GF-D8 (cell line): ENCODE data around the gene IL1B.
"Not testable (repeated sequence)": the region's sequence is repeated elsewhere in the genome, so short reads cannot be mapped to it uniquely, and the experiment has no call there.

ENCODE experiments used
- DNase-seq: peaks from one replicate; lab custom pipeline; 2025; lab: John Stamatoyannopoulos, UW

IL1B gene

DNA sequence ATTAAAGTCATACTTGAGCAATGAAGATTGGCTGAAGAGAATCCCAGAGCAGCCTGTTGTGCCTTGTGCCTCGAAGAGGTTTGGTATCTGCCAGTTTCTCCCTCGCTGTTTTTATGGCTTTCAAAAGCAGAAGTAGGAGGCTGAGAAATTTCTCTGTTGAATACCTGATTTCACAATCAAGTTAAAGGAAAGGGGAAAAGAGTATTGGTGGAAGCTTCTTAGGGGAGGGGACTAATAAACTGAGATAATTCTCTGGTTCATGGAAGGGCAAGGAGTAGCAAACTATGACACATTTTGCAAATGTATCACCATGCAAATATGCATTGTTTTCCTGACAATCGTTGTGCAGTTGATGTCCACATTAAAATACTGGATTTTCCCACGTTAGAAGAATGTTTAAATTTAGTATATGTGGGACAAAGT lies at the start of gene IL1B:
TSS of gene IL1B (minus strand) at position 85 of the 423 bp plus-strand sequence. CDS start 550 bp downstream, outside the sequence.
- peak; percentile 93 for DNase-seq

DNA sequence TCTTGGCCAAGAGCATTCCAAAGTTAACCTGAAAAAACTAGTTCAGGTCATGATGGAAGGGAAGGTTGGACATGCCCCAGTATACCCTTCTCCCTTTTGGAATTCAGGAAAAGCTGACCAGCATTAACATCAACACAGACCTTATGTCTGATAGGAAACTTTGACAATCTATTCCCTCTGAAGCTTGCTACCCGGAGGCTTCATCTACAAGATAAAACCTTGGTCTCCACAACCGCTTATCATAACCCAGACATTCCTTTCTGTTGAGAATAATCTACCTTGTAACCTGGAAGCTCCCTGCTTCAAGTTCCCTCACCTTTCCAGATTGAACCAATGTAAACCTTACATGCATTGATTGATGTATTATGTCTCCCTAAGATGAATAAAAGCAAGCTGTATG lies 49.7 kb upstream of the IL1B start:
- DNase-seq = no peak

DNA sequence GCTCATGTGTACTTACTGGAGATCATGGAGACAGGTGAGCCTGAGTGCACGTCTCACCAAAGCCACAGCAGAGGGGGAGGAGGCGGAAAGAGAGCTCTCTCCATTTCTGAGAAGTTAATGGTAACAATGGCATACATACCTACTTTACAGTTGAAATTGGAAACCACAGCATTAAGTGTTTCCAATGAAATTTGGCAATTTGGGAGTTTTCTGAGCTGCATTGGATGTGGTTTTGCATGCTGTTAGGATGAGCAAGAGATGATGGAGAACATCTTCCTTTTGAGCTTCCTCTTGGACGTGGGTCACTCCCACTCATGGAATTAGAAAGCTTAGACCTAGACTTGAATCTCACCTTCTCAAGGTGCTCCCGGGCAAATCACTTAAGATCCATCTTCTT lies 48.9 kb upstream of the IL1B start:
- no peak for DNase-seq

DNA sequence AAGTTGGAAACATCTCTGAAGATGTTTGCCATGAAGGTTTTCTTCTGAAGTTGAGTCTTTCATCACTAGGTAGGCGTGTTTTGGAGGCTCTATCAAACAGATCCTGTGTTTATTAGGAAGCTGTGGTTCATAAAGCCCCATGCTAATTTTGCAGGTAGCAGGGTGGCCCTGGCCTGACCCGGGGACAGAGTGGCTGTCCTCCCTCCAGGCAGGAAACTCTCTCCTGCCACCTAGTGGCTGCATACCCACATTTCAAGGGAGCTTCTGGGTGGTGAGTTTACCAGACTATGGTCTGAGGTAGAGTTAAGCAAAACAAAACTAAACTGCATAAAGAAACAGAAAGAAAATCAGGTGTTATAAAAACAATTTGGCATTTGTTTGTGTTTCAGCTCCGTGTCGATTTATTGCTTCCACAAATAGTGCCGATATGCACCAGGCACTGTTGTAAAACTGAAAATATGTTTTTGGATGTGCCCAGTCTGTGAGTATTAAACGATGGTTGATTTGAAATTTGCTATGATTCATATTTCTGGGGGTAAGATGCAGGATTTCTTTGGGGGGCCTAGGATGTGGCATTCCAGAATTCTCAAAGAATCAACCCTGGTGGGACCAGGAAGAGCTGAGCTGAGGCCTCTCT lies 48.4 kb upstream of the IL1B start:
- peak; percentile 28 for DNase-seq

DNA sequence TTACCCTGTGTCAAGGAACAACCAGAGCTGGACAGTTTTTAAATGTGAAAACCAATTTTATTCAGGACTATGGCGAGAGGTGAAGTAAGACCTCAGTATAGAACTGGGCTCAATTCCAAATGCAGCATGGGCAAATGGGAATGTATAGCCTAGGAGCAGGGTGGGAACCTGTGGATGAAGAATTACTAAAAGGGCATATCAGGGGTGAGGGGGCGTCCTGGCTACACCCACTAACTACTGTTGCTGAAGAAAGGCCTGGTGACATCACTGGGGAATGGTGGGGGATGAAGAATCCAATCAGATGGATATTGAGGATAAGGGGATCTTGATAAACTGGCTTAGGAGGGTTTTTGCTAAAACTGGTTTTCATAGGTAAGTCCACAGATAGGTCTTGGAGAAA lies 47.1 kb upstream of the IL1B start:
- DNase-seq = no peak

DNA sequence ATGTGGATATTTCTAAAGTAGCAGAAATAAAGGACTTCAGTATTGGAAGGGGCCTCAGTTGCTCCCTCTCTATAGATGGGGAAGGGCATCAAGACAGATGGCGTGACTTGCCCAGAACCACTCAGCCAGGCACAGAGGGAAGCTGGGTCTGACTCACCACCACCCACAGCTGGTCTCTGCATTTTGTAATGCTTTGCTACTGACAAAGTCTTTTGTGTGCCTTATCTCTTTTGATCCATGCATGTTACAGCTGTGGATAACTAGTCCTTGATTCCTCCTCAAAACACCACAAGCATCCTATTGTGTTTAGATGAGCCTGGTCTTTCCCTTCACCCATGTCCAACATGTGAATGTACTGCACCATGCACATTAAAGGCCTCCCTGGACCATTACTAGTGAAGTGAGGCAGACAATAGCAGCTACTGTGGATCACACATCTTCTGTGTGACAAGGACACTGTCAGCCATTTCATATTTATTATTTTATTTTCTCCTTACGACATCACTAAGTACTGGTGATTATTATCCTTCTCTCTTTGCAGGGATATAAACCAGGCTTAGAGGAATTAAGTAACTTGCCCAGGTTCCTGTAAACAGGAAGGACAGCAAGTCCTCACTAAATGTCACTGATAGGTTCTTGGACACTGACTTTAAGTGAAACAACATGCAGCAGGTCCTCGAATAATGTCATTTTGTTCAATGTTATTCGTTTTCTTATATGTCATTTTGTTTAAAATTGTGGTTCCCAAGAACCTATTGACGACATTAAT lies 44.8 kb upstream of the IL1B start:
- DNase-seq = peak; percentile 90

DNA sequence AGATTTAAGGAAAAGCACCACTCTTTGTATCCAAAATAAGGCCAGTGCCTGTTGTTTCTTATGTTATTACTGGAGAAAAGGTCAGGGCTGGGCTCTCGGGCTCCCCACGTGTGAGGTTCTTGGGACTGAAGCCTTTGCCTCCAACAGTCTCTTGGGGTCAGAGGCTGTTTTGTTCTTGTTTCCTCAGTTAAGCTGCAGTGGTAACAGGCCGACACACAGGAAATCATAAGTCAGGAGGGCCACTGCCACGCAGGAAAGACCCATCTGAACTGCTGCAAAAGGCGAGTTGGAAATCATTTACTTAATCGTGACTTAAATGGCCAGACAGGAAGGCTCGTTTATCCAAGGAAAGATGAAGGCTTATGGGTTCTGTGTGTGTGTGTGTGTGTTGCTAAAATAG lies 44.1 kb upstream of the IL1B start:
- no peak for DNase-seq

DNA sequence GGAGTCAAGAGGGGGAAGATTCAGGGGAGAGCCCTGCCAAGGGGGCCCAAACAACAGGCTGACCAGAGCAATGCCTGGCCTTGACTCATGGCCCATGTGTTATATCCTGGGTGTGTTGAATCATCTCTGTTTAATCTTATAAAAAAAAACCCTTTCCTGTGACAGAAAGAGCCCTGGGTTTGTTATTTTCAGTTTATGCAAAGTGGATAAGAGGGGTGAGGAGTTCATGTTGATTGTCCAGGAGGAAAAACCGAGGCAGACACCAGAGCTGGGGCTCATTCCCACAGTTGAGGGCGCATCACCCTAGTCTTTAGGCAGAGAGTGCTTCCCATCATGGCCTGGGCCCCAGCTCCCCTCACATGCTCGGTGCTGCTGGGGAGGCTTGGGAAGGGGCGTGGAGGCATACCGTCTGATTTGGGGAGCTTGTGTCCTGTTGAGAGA lies 43.5 kb upstream of the IL1B start:
- no peak for DNase-seq

DNA sequence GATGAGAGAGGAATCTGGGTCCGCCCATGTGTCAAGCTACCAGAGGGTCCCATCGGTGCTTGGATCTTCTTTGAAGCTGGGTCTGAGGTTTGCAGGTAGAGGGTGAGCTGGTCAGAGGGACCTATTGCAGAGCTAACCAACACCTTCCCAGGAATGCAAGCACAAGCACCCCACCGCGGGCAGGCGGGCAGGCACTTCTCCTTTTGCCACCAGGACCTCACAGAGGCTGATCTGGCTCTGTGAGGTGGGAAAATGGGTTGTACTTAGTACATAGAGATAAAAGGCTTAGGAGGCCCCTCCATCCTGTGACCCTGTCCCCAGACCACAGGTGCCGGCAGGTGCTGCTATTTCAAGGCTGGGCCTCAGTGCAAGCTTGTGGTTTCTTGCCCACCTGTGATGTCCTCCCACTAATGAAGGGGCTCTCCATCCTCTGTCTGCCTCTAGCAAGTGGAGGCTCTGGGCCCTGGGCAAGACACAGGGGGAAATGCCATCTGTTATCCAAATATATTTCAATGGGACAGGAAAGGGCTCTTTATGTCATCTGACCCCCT lies 43.0 kb upstream of the IL1B start:
- no peak for DNase-seq

DNA sequence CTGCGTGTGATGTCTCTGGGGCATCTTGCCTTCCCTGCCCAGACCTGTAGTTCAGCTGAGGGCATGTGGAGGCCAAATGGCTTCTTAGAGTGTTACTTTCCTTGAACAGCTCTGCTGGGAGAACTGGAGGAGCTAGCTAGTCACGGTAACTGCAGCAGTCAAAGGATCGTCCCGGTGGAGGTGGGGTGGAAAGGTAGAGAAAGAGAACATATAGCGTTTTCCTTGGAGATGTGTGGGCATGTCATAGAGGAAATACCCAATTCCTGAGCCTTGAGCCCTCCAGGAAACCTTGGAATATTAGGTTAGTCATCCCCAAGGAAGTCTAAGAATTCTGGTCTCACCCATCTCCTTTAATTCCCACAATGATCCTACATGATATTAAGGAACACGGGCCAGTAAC lies 40.8 kb upstream of the IL1B start:
- DNase-seq = no peak

DNA sequence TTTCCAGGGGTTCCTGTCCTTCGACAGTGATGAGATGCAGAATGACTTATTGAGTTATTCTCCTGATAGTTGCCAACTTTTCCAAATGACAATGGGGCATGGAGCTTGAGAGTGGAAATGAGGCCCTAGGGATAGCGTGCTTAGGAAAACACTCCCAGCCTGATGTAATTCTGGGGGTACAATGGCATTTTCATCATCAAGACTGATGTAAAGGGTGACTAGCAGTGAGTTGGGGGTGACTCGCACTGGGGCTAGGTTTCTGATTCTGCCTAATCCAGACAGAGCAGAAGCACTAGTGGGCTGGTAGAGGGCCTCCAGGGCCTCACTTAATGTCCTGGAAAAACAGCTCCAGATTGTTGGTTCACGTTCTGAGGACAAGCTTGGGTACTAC lies 40.4 kb upstream of the IL1B start:
- no peak for DNase-seq

DNA sequence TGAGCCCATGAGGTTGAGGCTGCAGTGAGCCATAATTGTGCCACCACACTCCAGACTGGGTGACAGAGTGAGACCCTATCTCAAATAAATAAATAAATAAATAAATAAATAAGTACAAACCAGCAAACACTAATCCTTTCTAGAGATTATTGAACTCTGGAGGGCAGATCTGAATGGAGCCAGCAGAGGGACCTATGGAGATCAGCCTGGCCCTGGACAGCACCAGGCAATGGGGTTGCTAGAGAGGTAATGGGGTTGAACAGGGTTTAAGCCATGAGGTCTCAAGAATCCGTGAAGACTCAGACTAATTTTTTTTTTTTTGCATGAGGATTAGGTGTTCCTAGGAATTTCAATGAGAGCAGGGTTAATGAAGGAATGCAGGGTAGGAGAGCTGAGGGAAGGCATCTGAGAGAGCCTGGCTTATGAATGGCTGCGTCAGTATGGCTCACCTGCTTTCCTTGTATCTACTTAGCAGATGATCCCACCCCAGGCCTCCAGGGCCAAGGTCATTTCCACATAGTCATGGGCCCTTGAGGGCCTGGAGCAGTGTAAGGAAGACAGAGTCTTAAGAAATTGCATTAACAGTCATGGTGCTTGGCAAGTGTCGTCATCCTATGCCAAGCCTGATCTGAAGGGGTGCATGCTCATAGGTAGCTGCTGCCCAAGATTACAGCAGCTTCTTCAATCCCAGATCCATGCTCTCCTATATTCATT lies 39.8 kb upstream of the IL1B start:
- no peak for DNase-seq

DNA sequence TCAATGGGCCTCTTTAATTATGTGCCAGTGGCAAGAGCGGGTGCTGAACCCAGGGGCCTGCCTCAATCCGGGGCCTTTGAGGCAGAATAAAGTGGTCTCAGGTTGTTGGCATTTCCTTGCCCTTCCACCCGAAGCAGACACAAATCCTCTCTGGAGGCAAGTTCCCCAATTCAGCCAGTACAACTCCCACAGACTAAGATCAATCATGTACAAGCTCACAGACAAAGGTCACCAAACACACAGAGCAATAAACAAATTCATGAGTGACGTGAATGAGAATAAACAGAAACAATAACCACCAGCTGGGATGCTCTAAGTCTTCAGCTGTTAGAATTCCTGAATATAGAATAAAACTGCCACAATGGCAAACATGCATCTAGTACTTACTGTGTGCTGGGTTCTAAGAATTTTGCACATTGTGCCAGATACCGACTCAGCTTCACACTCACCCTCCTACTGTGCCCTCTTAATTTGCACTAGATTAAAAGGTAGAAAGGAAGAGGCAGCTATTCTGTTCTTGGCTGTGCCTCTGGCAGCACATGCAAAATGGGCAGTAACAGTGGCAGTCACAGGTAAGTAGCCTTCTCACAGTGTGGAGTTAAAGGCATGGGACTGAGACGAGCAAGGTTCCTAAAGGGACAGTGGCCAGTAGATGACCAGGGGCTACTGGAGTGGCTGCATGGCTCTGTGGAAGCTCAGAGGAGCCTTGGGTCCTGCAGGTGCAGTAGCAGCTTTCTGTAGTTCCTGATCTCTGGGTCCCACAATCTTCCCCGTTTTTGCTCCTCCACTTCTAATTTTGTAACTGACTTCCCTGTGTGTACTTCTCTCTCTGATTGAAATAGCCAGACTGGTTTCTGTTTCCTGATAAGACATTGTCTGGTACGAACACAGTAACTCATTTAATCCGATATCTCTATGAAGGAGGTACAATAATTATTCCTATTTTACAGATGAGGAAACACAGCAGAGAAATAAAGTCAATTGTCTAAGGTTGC lies 34.6 kb upstream of the IL1B start:
- DNase-seq = no peak

DNA sequence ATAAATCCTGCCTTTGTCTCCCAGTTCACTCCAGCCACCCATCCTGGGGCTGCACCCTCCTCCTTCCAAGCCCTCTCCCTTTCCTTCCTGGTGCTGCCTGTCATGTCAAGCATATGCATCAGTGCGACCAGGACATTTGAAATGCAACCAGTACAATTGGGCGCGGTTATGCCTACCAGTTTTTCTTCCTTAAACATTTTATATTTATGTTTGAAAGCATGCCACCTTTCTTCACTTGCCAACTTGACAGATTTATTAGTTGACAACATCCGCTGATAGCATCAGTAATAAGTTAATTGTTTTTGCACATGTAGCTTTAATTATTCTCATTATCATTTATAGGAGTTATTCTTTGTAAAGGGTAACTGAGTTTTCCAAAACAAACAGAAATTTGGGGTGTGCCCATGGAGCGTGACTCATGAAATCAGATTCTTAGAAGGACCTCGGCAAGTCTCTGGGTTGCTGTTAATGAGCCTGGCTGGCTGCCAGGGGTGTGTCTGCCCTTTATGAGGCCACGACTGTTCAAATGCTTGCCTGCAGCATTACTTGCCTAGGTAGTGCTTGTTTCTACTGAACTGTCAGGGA lies 32.8 kb upstream of the IL1B start:
- peak; percentile 44 for DNase-seq

DNA sequence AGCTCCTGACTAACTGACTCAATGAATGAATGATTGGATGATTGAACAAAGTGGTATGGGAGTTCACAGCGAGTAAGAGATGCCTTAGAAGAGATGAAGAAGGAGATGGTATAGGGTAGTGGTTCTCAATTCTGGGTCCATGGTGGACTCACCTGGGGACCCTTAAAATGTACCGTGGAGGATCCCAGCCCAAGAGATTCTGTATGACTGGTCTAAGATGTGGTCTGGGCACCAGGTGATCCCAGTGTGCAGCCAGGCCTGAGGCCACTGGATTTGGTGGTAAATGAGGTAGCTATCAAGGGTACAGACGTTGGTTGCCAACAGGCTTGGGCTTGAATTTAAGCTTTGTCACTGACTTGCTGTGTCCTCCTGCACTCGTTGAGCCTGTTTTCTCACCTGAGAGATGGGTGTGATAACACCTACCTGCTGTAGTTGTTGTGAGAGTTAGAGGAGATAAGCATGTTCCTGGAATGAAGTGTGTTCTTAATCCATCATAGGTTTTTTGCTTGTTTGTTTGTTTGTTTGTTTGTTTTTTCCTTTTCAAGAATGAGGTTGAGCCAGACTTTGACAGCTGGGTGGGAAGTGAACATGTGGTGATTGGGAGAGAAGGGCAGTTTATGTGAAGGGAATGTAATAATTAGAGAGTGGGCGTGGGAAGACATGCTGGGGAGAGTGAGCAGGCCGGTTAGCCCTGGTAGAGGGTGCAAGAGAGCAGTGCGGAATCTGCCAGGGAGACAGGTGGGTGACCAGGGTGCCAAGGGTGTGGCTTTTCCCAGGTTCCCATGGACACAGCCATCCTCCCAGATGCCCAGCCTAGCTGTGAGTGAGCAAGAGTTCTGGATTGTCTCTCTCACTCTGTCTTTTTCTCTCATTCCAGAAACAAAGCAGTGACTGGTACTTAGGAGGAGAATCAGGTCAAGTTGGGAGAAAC lies 31.4 kb upstream of the IL1B start:
- no peak for DNase-seq

DNA sequence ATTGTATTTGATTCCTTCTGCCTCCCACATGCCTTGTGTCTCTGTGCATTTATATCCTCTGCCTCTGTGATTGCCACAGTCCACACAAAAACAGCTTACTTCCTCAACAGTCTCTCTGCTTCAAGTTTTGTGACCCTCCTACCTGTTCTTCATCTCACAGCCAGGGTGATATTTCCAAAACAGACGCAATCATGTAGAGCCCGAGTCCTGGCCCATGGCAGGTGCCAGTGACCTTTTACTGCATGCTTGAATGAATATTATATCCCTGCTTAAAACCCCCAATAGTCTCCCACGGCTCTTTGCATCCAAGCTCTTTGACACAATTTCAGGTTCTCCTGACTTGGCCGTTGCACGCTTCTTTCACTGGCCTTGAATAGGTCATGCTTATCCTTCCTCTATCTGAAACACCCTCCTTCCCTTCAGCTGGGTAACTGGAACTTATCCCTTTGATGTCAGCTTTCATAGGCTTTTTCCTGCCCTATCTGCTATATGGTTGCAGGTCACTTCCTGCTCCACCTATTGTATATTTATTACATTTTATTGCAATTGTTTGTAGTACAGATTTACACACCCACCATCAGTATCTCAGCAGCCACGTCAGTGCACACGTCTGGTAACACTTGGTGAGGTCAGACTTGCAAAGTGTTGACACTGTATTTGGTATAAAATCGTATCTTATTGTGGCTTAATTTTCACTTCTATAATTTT lies 29.7 kb upstream of the IL1B start:
- no peak for DNase-seq

DNA sequence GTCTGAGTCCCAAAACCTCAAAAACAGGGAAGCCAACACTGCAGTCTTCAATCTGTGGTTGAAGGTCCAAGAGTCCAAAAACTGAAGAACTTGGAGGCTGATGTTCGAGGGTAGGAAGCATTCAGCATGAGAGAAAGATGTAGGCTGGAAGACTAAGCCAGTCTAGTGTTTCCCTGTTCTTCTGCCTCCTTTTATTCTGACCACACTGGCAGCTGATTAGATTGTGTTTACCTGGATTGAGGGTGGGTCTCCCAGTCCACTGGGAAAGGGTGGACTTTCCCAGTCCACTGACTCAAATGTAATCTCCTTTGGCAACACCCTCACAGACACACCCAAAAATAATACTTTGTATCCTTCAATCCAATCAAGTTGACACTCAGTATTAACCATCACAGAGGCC lies 27.5 kb upstream of the IL1B start:
- no peak for DNase-seq

DNA sequence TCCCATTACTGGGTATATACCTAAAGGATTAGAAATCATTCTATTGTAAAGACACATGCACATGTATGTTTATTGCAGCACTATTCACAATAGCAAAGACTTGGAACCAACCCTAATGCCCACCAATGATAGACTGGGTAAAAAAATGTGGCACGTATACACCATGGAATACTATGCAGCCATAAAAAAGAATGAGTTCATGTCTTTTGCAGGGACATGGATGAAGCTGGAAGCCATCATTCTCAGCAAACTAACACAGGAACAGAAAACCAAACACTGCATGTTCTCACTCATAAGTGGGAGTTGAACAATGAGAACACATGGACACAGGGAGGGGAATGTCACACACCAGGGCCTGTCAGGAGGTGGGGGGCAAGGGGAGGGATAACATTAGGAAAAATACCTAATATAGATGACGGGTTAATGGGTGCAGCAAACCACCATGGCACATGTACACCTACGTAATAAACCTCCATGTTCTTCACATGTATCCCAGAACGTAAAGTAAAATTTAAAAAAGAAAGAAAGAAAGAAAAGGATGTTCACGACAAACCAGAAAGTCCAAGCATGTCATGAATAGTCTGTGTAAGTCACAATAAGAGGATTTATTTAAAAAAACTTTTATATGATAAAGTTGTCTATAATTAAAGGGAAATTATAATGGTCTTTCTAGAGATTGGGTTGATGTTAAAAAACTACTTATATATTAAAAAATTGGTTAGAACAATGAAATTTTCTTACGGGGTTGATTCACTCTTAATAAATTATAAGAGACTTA lies 23.0 kb upstream of the IL1B start:
- DNase-seq = not testable (repeated sequence)

DNA sequence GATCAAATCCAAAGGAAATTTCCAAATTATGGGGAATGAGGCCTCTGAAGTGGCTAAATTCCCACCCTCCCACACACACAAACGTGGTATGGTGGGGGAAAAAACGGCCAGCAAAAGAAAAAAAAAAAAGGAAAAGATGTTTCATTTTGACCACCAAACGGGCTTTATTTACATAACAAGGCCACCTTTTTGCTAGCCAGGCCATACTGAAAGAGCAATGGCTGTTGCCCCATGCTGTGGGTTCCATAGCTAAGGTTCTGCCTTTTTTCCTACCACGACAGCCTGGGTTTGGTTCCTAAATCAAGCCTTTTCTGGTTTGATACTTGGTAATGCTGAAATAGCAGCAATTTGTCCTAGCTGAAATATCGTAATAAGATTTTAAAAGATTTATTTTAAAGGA lies 14.0 kb upstream of the IL1B start:
- no peak for DNase-seq
